Fibroblast of skin of left biceps (primary cell): Measurements from ENCODE around the gene FUT8.
"Not testable (repeated sequence)": the region's sequence is repeated elsewhere in the genome, so short reads cannot be mapped to it uniquely, and the experiment has no call there.

Source experiments
- DNase-seq, 2 experiments: peaks; one replicate each; pipeline ENCODE4 v3.0.0-alpha.2; 2013; ENCODE audit warnings: low read depth in 2 of 2

The FUT8 gene

GRCh38 chr14:65449647-65450046 is 37.1 kb downstream of the FUT8 start:
- DNase-seq: no peak

GRCh38 chr14:65453807-65454480 is 41.4 kb downstream of the FUT8 start:
- DNase-seq: no peak

GRCh38 chr14:65456247-65456646 is 43.7 kb downstream of the FUT8 start:
- DNase-seq: no peak

- DNase-seq: no peak
Measured at GRCh38 chr14:65461730-65462129, 49.2 kb downstream of the FUT8 start.

GRCh38 chr14:65462411-65462810 is 49.9 kb downstream of the FUT8 start:
- DNase-seq: peak; percentile 68 to 79

GRCh38 chr14:65465584-65465983 is 53.1 kb downstream of the FUT8 start:
- DNase-seq: no peak

- not testable (repeated sequence) for DNase-seq
Measured at GRCh38 chr14:65467926-65468325, 55.4 kb downstream of the FUT8 start.

GRCh38 chr14:65469903-65470302 is 57.4 kb downstream of the FUT8 start:
- DNase-seq: no peak

GRCh38 chr14:65470404-65470880 is 57.9 kb downstream of the FUT8 start:
- no peak for DNase-seq

GRCh38 chr14:65471038-65471878 is 58.7 kb downstream of the FUT8 start:
- DNase-seq: no peak

GRCh38 chr14:65472189-65472588 is 59.7 kb downstream of the FUT8 start:
- DNase-seq: no peak

GRCh38 chr14:65476273-65476941 is 63.9 kb downstream of the FUT8 start:
- no peak for DNase-seq

- no peak for DNase-seq
Measured at GRCh38 chr14:65476942-65477318, 64.4 kb downstream of the FUT8 start.

- DNase-seq: no peak
Measured at GRCh38 chr14:65478017-65478416, 65.5 kb downstream of the FUT8 start.

- peak in 1 of 2 experiments; percentile 8 for DNase-seq
Measured at GRCh38 chr14:65478596-65478995, 66.1 kb downstream of the FUT8 start.

GRCh38 chr14:65479386-65479785 is 66.9 kb downstream of the FUT8 start:
- no peak for DNase-seq

GRCh38 chr14:65482757-65483438 is 70.4 kb downstream of the FUT8 start:
- no peak for DNase-seq

- no peak for DNase-seq
Measured at GRCh38 chr14:65483647-65484046, 71.1 kb downstream of the FUT8 start.

- DNase-seq: no peak
Measured at GRCh38 chr14:65485516-65485915, 73.0 kb downstream of the FUT8 start.

- DNase-seq: no peak
Measured at GRCh38 chr14:65486863-65487262, 74.3 kb downstream of the FUT8 start.

- DNase-seq: no peak
Measured at GRCh38 chr14:65487783-65488494, 75.4 kb downstream of the FUT8 start.
